Pancreas (tissue), 10 donors: Measurements from ENCODE around the gene ZNF280D. TPM values are rescaled to one million over a fixed set of nuclear protein-coding genes. Genes with fewer than 3 reads are reported as not detected.

Experiments used
- ATAC-seq, 4 donors: fragments of 200-7000 bp; cut with Tn5 transposase; one replicate each; pipeline versions ENCODE4 v1.8.0 to v1.9.1; 2020; ENCODE audit warnings: mild to moderate bottlenecking in 4 of 4, moderate library complexity in 4 of 4
- DNase-seq, 6 donors: peaks; one replicate each; pipeline ENCODE4 v3.0.0-alpha.2; 2020
- FAIRE-seq: peaks from 2 replicates; lab custom pipeline; 2012; peaks lifted over from hg19 to GRCh38; lab: Jason Lieb, UNC
- H3K27ac ChIP-seq, 4 donors: fragments of 200-600 bp; sonication (generic); 1 replicate in 3 of 4; 2 replicates in 1 of 4; pipeline versions ENCODE4 v1.5.0 to v1.8.0; 2020
- H3K27me3 ChIP-seq, 4 donors: fragments of 200-600 bp; one replicate each; pipeline ENCODE4 v1.8.0; 2021
- H3K36me3 ChIP-seq, 3 donors: fragments of 200-600 bp; sonication (generic) in 1 of 3; one replicate each; pipeline versions ENCODE4 v1.5.0 to v1.8.0; 2020 to 2021
- H3K4me1 ChIP-seq, 3 donors: fragments of 200-600 bp; one replicate each; pipeline ENCODE4 v1.8.0; 2021
- H3K4me3 ChIP-seq, 4 donors: fragments of 200-600 bp; sonication (generic) in 2 of 4; one replicate each; pipeline versions ENCODE4 v1.5.0 to v1.8.0; 2020 to 2021
- H3K9me3 ChIP-seq, 4 donors: fragments of 200-600 bp; one replicate each; pipeline ENCODE4 v1.8.0; 2021
- WGBS, 2 donors: extraction: QIAGEN DNeasy Blood & Tissue Kit; methylation state at CpG; one replicate each; pipeline ENCODE4 v1.1.7; 2013; 5-methylcytosine and 5-hydroxymethylcytosine counted together
- intact Hi-C, 3 donors: fragments of 100-400 bp; cut with DNase I; formaldehyde crosslinking; loops; one replicate each; pipeline versions ENCODE4 v1.11.1 to v1.14.2; 2022
- polyA plus RNA-seq, 2 donors: library from polyadenylated mRNA; stranded (reverse); fragments of 200-250 nt; gene quantifications; one replicate each; pipeline ENCODE4 v1.2.3, GENCODE V29; 2013
- total RNA-seq, 6 donors: library from RNA; stranded (reverse); fragmentation: NEBNext Ultra II Directional in 4 of 6; extraction: Animal tissue kit (Norgen Biotek cat#: 25700) in 4 of 6; gene quantifications; one replicate each; pipeline versions ENCODE4 v1.2.1 to v1.2.4, GENCODE V29; 2021 to 2023
- TF ChIP-seq, protein P1 (sequence below), 4 donors: fragments of 200-600 bp; sonication (generic) in 3 of 4; IDR thresholded peaks; one replicate each; pipeline versions ENCODE4 v1.5.0 to v1.8.0; 2021; ENCODE audit warnings: antibody characterized with exemption in 4 of 4
- donor health status: healthy with polysubstance abuse.
- donor health status: DM: no; HTN: no; CAD: no; lungs with moderate emphysema.
- donor health status: DM: no; HTN: no; CAD: no.
- donor health status: control.
- donor health status: control.
- donor health status: Bipolar disorder and iron deficiency.
- donor health status: DM: yes; HTN: yes; CAD: no.
- donor health status: DM: no; HTN: no; CAD: no.
- donor health status: DM: no; HTN: no; CAD: no.
- donor health status: DM: yes; HTN: yes; CAD: no.

The ZNF280D gene
- total and polyA plus RNA-seq, 8 donors = 13.9 to 31.6 (median 23.1) TPM

DNA sequence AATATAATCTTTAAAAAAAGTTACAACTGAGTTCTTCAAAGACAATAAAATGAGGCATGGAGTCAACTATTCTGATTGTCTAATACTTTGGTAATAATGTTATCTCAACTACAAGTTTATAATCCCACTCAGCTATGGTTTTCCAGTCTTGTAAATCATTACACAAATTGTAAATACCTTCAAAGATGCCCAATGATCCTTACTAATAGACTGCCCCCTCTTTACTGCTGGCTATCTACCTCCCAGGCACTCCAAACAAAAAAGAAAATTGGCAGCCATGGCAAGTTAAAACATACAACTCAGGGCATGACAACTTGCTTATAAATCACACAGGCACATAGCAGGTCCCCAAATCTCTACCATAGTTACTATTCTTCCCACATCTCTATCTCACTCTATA is 58.5 kb downstream of the ZNF280D start:
- H3K27me3 ChIP-seq = no peaks in the 10 kb centered on the region
- ATAC-seq (no peak), DNase-seq (no peak), FAIRE-seq (no peak)
- H3K4me1 ChIP-seq = no peaks in the 10 kb centered on the region
- H3K36me3 ChIP-seq = no peaks in the 10 kb centered on the region
- H3K27ac ChIP-seq = no peak overlapping the region
- TF ChIP-seq, protein P1, sequence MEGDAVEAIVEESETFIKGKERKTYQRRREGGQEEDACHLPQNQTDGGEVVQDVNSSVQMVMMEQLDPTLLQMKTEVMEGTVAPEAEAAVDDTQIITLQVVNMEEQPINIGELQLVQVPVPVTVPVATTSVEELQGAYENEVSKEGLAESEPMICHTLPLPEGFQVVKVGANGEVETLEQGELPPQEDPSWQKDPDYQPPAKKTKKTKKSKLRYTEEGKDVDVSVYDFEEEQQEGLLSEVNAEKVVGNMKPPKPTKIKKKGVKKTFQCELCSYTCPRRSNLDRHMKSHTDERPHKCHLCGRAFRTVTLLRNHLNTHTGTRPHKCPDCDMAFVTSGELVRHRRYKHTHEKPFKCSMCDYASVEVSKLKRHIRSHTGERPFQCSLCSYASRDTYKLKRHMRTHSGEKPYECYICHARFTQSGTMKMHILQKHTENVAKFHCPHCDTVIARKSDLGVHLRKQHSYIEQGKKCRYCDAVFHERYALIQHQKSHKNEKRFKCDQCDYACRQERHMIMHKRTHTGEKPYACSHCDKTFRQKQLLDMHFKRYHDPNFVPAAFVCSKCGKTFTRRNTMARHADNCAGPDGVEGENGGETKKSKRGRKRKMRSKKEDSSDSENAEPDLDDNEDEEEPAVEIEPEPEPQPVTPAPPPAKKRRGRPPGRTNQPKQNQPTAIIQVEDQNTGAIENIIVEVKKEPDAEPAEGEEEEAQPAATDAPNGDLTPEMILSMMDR (IDR thresholded peaks at IDR 0.05) = no peak
- intact Hi-C loops = no loop called here
- no peaks in the 10 kb centered on the region for H3K9me3 ChIP-seq
- H3K4me3 ChIP-seq = no peak overlapping the region

DNA sequence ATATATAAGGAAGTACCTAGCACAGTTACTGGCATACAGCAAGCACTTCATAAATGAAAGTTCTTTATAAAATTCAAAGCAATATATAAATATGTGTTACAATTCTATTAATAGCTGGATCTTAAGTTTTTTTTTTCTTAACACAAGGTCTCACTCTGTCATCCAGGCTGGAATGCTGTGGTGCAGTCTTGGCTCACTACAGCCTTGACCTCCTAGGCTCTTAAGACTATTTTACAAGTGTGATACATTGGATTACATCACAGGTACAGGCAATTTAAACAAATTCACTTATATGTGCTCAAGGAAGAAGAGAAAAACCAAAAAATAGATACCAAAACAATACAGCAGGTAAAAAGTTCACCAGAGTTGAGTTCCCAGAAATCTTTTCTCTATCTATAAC is 60.6 kb downstream of the ZNF280D start:
- intact Hi-C loops = no loop called here
- no peak for ATAC-seq
- H3K9me3 ChIP-seq = no peaks in the 10 kb centered on the region
- H3K4me1 ChIP-seq = peaks cover 0 to 2% (median 0%) of the 10 kb centered on the region in 3 donors
- H3K36me3 ChIP-seq = no peaks in the 10 kb centered on the region
- no peak overlapping the region for H3K4me3 ChIP-seq
- TF ChIP-seq, protein P1 (IDR thresholded peaks at IDR 0.05) = no peak
- FAIRE-seq = no peak
- no peak for DNase-seq
- no peaks in the 10 kb centered on the region for H3K27me3 ChIP-seq
- no peak overlapping the region for H3K27ac ChIP-seq

DNA sequence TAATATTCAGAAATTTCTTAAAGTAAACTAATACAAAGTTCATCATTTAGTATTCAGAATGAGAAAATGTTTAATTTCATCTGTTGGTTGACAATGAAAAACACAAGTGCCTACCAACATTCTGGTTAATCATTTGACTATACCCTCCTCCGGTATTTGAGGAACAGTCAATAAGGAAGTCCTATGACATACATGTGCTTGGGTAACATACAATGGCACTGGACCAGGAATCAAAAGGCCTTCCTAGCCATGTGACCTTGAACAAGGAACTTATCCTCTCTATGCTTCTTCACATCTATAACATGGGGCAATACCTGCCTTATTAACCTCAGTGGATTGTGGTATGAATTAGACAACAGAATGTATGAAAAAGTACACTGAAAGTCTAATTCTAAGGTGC is 65.8 kb downstream of the ZNF280D start:
- Histone ChIP-seq H3K27me3 (no peaks in the 10 kb centered on the region), H3K36me3 (peaks cover 0 to 26% (median 6%) of the 10 kb centered on the region in 3 donors), H3K9me3 (no peaks in the 10 kb centered on the region), H3K4me3 (no peak overlapping the region), H3K4me1 (peaks cover 0 to 8% (median 0%) of the 10 kb centered on the region in 3 donors), H3K27ac (no peak overlapping the region)
- peak in 2 of 6 donors; percentile 5 to 12 for DNase-seq
- peak; percentile 55 to 72 (median 68) for ATAC-seq
- intact Hi-C loops = no loop called here
- TF ChIP-seq, protein P1 (IDR thresholded peaks at IDR 0.05) = no peak
- 9 to 15% methylated on average over 1 of the region's 1 CpG for WGBS, 2 donors
- no peak for FAIRE-seq

DNA sequence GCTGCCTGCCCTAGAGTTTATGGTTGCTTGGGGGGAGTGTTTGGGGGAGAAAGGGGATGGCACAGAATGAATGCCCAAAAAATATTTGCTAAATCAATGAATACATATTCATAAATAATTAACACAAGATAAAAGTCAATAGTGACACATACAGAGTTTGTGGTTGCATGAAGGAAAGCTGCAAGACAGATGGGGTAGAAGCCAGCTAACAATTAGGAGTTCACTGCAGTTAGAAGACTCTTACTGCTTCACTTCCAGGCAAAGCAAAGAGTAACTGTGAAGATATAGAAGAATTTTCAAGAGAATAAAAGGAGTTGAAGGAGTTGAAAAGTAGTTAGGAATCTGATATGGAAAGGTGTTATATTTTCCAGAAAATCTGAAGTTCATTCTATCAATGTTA is 72.4 kb downstream of the ZNF280D start:
- FAIRE-seq (no peak), ATAC-seq (no peak), DNase-seq (no peak)
- no peaks in the 10 kb centered on the region for H3K9me3 ChIP-seq
- no peak overlapping the region for H3K27ac ChIP-seq
- no peaks in the 10 kb centered on the region for H3K27me3 ChIP-seq
- H3K4me3 ChIP-seq = no peak overlapping the region
- intact Hi-C loops = no loop called here
- TF ChIP-seq, protein P1 (IDR thresholded peaks at IDR 0.05) = no peak
- no peaks in the 10 kb centered on the region for H3K4me1 ChIP-seq
- peaks cover 0 to 22% (median 6%) of the 10 kb centered on the region in 3 donors for H3K36me3 ChIP-seq

DNA sequence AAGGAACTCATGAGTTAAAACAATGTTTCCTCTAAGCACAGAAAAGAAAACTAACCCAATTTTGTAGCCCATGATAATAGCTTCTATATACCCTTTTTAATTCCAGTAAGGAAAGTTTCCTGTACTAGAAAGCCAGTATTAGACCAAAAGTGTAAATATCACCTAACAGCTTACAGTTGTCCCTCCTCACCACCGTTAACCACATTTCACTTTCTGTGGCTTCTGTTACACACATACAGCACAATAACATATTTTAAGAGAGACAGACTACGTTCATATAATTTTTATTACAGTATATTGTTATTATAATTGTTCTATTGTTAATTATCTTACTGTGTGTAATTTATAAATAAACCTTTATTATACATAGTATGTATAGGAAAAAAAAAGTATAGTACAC is 74.1 kb downstream of the ZNF280D start:
- no peak overlapping the region for H3K4me3 ChIP-seq
- peaks cover 0 to 12% (median 0%) of the 10 kb centered on the region in 3 donors for H3K36me3 ChIP-seq
- 95% methylated on average over 2 of the region's 2 CpGs for WGBS, 2 donors
- FAIRE-seq = no peak
- H3K27ac ChIP-seq = no peak overlapping the region
- intact Hi-C loops = no loop called here
- H3K9me3 ChIP-seq = no peaks in the 10 kb centered on the region
- H3K27me3 ChIP-seq = no peaks in the 10 kb centered on the region
- TF ChIP-seq, protein P1 (IDR thresholded peaks at IDR 0.05) = no peak
- no peak for ATAC-seq
- no peaks in the 10 kb centered on the region for H3K4me1 ChIP-seq
- no peak for DNase-seq
